ENCODE measurements around the gene CEP72.
"Not testable (repeated sequence)": the region's sequence is repeated elsewhere in the genome, so short reads cannot be mapped to it uniquely, and the experiment has no call there.

Gene CEP72

DNA sequence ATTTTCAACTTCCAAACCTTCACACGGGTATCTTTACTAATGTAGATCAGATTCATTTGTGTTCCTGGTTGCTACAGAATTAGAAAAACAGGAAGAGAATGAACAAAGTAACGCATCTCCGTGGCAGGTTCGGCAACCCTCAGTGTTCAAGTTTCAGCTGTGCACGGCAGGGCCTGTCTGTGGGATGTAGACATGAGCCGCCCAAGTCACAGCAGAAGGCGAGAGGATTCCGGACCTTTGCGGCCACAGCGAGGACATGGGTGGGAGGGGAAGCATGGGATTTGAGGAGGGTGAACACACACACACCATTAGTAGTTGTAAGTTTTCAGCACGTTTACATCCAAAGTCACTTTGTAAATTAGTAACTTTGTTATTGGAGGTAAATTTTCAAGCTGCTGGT is 31.7 kb upstream of the CEP72 start:
- no peak for DNase-seq (ENCODE audit: low spot score)

DNA sequence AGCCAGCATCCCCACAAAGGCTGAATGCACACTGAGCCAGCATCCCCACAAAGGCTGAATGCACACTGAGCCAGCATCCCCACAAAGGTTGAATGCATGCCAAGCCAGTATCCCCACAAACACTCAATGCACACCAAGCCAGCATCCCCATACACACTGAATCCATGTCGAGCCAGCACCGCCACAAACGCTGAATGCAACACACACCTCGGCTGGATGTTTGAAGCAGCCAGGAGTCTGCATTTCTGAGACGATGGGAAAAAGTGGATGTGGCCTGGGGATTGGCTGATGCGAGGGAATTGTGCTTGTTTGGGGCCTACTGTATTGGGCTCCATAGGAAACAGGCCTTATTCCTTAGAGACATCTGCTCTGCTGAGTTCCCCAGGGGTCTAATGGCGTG is 30.9 kb upstream of the CEP72 start:
- DNase-seq (ENCODE audit: low spot score), result no peak

DNA sequence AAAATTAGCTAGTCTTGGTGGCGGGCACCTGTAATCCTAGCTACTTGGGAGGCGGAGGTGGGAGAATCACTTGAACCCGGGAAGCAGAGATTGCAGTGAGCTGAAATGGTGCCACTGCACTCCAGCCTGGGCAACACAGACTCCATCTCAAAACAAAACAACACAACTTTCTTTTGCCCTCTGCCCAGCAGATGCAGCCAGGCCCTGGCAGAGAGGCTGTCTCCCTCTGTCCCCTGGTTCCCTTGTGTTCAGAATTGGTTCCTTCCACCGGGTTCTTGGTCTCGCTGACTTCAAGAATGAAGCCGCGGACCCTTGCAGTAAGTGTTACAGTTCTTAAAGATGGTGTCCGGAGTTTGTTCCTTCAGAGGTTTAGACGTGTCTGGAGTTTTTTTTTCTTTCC is 30.2 kb upstream of the CEP72 start:
- no peak for DNase-seq (ENCODE audit: low spot score)

DNA sequence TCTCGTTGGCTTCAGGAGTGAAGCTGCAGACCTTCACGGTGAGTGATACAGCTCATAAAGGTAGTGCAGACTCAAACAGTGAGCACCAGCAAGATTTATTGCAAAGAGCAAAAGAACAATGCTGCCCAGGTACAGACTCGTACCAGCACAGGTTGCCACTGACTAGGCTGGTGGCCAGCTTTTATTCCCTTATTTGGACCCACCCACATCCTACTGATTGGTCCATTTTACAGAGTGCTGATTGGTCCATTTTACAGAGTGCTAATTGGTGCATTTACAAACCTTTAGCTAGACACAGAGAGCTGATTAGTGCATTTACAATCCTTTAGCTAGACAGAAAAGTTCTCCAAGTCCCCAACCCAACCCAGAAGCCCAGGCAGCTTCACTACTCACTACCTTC is 29.7 kb upstream of the CEP72 start:
- not testable (repeated sequence) for DNase-seq (ENCODE audit: low spot score)

DNA sequence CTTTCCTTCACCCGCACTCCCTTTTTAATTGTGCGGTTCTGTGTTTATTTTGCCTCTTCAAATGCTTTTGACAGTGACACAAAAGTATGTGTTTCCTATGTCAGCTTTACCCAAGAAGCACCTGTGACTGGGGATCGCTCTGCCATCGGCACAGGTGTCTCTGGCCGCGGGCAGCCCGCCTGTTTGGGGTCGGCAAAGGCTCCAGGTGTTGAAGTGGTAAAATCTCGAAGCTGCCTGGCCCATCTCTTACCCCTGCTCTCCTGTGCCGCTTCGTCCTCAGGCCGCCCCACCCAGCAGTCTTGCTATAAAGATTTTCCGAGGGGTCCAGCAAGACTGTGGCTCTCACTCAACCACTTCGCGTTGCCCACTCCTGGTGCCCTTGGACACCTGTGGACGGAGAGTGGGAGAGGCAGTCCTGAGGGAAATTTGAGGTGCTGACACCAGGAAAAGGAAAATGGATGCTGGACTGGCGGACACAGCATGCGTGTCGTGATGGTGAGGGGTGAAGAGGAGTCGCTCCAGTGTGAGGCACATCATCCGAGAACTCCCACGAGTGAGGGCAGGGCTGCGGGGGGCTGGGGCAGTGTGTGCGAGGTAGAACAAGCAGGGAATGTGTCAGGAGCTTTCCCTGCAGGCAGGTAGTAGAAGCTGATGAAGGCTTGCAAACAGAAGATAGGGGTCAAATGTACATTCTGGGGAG is 29.1 kb upstream of the CEP72 start:
- no peak for DNase-seq (ENCODE audit: low spot score)

DNA sequence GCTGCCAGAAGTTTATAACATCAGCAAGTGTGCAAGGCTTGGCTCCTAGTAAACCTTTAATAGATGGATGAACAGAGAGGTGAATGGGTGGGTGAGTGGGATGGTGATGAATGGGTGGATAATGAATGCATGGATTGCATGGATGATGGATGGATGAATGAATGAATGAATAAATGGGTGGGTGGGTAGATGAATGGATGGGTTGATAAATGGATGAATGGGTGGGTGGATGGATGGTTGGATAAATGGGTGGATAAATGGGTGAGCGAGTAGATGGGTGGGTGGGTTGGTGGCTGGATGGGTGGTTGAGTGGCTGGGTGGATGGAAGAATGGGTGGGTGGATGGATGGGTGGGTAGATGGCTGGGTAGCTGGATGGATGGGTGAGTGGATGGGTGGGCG is 28.5 kb upstream of the CEP72 start:
- DNase-seq (ENCODE audit: low spot score), result no peak

DNA sequence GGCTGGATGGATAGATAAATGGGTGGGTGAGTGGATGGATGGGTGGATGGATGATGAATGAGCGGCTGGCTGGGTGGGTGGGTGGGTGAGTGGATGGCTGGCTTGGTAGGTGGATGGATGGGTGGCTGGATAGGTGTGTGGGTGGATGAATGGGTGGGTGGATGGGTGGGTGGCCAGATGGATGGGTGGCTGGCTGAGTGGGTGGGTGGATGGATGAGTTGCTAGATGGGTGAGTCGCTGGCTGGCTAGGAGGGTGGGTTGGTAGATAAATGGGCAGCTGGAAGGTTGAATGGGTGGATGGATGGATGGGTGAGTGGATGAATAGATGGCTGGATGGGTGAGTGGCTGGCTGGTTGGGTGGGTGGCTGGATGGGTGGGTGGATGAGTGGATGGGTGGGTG is 27.9 kb upstream of the CEP72 start:
- no peak for DNase-seq (ENCODE audit: low spot score)

DNA sequence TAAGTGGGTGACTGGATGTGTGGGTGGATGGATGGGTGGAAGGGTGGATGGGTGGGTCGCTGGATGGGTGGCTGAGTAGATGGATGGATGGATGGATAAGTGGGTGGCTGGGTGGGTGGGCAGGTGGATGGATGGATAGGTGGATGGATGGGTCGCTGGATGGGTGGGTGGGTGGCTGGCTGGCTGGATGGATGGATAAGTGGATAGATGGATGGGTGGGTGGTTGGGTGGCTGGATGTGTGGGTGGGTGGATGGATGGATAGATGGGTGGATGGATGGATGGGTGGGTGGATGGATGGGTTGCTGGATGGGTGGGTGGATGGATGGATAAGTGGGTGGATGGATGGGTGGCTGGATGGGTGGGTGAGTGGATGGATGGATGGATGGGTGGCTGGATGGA is 27.3 kb upstream of the CEP72 start:
- no peak for DNase-seq (ENCODE audit: low spot score)

DNA sequence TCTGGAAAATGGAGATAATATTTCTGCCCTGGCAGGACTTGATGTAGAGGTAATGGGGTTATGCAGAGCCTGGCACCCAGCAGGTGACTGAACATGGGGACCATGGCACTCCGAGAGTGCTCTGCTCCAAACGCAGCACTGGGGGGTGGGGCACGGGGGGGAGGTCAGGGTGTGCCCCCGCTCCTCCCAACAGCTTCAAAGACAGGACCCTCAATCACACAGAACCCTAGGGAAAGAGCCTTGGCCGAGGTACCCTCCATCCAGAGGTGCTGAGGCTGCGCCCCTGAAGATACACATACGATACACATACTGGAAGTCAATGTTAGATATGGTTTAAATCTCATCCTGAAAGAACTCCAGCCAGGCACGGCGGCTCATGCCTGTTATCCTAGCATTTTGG is 26.6 kb upstream of the CEP72 start:
- DNase-seq (ENCODE audit: low spot score), result no peak

DNA sequence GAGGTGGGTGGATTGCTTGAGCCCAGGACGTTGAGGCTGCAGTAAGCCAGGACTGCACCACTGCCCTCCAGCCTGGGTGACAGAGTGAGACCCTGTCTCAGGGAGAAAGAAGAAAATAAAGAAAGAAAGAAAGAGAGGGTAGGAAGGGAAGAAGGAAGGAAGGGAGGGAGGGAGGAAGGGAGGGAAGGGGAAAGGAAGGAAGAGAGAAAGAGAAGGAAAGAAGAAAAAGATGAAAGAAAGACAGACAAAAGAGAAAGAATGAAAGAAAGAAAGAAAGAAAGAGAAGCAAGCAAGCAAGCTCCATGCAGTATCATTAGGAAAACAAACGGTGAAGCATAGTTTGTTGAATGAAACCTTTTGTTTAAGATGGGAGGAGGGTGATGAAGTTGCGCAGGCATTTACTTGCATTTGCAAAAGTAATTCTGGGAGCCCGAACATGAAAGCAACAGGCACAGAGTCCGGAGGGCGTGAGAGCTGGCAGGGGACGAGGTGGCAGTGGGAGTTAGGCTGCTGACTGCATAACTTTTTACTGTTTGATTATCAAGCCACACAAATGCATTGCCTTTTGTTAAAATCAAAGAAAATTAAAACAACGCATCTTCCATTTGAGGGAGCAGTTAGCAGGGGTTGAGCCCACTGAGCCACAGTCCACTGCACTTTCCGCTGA is 26.0 kb upstream of the CEP72 start:
- DNase-seq (ENCODE audit: low spot score), result no peak

DNA sequence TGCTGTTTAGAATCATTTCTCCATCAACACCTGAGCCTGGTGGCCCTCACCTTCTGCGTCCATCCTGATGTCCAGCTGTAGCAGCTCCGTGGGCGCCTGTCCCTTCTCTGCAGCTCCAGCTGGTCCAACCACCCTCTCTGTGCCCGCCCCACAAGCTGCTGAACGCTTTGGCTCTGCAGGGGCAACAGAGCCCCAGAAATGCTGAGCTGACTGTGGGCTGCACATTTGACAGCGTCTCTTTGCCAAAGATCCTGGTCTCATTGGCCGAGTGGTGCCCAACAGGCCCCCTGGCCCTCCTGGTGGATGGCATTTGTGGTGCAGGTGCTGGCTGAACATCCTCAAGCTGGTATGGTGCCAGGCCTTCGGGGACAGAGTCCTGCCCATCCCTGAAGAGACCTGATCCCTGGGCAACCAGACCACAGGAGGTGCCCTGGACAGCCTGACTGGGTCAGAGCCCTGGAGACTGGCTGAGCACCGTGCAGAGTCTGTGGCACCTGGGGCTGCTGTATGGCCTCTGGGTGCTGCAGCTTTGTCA is 25.3 kb upstream of the CEP72 start:
- DNase-seq (ENCODE audit: low spot score), result no peak

DNA sequence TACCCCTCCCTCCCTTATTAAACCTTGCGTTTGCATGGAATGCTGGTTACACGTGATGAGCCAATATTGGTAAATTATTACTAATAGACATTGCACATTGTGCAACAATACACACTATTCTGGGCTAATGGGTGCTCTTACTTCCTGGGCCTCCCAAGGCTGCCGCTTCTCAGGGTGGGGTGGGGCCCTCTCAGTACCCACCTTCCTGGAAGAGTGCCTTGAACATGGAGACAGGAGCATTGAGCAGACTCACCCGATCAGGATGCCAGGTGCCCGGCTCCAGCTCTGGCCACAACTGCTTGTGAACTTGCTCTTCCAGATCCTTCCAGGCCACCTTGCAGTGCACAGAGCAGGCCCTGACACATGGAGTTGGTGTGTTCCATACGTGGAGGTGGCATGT is 24.7 kb upstream of the CEP72 start:
- DNase-seq (ENCODE audit: low spot score), result no peak

DNA sequence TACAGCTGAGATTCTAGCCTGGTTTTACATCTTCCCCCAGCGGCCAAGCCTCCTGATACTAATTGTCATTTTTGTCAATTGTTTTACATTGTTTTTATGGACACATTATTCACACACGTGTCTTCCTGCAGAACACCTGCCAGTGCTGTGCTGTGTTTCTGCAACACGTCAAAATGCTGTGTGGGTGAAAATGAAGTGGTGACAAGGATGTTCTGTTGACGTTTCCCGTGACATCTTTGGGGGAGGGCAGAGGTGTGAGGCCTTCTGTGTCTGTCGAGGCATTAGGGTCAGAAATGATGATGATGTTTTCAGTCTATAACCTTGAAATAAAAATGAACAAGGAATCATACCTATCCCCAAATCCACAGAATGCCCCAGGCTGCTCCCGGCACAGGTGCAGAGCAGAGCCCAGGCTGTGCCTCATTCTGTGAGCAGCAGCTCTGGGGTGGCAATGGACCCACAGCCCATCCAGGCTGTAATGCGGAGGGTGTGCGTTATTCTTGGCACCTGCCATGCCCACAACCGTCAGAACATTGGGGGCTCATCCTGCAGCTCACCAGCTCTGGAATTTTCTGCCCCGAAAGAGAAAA is 23.6 kb upstream of the CEP72 start:
- DNase-seq (ENCODE audit: low spot score), result no peak

DNA sequence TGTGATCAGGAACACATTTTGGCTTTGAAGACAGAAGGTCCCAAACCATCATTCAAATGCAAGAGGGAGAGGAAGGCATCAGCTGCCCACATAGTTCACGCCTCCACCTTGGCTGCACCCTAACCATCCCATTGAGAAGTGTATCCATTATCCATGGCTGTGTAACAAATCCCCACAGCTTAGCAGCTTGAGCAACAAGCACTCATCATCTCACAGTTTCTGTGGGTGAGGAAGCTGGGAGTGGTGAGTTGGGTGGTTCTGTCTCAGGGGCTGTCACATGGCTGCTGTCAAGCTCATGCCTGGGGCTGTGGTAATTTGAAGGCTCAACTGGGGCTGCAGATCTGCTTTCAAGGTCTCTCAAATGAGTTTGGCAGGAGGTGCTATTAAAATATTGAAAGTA is 23.0 kb upstream of the CEP72 start:
- DNase-seq (ENCODE audit: low spot score), result no peak

DNA sequence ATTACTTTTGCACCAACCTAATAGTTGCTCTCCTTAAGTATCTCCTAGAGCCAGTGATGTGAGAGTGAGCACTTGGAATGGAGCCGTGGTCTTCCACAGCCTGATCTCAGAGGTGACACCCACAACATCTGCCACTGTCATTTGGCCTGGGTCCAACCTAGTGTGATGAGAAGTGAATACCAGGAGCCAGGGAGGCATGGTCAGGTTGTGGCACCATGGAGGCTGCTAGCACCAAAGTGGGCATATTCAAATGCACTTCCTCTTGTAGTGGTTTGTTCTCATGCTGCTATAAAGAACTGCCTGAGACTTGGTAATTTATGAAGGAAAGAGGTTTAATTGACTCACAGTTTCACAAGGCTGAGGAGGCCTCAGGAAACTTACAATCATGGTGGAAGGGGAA is 22.6 kb upstream of the CEP72 start:
- DNase-seq (ENCODE audit: low spot score), result no peak

DNA sequence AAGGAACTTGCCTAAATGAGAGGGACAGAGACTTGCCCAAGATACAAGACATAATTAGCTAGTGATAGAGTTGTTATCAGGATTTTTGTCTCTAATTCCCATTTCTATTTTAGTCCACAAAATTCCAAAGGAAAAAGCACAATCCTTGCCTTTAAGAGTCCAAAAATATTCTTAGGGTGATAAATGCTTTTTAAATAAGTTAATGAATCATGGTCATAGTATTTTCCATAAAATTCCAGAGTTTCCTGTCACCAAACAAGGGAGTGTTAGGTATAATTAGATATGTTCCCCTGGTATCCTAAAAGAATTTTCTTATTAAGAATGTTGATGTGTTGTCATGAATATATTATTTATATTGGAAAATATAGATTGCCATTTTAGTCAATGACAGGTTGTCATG is 21.8 kb upstream of the CEP72 start:
- DNase-seq (ENCODE audit: low spot score), result no peak

DNA sequence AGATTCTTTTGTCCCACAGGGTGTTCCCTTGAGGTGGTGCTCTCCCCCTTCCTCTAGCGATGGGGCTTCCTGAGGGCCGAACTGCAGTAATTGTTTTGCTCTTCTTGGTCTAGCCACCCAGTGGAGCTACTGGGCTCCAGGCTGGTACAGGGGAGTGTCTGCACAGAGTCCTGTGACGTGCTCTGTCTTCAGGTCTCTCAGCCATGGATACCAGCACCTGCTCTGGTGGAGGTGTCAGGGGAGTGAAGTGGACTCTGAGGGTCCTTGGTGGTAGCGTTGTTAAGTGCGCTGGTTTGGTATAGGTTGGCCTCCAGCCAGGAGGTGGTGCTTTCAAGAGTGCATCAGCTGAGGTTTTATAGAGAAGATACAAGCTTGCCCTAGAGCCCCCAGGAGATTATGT is 20.4 kb upstream of the CEP72 start:
- no peak for DNase-seq (ENCODE audit: low spot score)

DNA sequence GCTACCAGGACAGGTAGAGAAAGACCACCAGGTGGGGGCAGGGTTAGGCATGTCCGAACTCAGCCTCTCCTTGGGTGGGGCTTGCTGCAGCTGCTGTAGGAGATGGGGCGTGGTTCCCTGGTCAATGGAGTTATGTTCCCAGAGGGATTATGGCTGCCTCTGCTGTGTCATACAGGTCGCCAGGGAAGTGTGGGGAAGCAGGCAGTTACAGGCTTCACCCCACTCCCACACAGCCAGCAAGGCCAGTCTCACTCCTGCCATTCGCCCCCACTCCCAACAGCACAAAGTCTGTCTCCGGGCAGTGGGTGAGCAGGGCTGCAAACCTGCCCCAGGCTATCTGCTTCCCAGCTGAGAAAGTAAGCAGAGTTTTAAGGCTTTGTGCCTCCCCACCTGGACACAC is 20.0 kb upstream of the CEP72 start:
- no peak for DNase-seq (ENCODE audit: low spot score)

DNA sequence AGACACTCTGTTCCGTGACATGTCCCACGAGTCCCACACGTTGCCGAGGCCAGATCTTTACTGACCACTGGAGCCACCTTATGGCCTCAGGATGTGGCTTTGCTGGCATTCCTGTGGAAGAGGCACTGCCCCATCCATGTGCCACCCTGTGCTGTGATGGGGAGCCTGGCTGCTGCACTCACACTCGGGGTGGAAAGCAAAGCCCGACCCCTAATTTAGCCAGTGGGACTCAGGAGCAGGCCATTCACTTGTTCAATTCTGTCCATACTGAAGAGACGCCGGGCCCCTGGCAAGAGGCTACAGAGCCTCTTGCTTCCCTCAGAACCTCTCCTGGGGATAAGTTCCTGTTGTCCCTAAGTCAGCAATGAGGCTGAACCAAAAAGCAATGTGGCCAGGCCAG is 18.6 kb upstream of the CEP72 start:
- no peak for DNase-seq (ENCODE audit: low spot score)

DNA sequence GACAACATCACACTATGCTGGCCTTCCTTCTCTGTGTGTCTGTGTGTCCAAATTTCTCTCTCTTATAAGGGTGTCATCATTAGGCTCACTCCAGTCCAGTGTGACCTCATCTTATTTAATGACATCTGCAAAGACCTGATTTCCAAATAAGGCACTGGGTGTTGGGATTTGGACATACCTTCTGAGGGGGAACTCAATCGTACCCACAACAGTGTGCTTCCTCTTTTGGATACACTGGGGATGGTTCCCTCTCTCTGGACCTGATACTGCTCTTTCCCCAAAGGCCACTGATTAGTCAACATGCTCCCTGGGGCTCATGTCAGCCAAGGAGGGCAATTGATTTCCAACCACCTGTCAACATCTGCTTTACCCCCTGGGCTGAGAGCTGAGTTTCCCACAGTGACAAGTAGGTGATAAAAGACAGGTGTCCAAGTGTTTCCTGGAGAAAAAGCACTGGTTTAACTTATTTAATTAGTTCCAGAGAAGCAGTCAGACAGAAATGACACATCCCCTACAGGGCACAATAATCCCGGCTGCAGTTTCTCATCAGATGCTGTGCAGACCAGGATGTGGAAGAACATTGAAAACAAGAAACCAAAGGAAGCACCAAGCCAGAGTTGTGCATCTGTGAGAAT is 17.8 kb upstream of the CEP72 start:
- no peak for DNase-seq (ENCODE audit: low spot score)

DNA sequence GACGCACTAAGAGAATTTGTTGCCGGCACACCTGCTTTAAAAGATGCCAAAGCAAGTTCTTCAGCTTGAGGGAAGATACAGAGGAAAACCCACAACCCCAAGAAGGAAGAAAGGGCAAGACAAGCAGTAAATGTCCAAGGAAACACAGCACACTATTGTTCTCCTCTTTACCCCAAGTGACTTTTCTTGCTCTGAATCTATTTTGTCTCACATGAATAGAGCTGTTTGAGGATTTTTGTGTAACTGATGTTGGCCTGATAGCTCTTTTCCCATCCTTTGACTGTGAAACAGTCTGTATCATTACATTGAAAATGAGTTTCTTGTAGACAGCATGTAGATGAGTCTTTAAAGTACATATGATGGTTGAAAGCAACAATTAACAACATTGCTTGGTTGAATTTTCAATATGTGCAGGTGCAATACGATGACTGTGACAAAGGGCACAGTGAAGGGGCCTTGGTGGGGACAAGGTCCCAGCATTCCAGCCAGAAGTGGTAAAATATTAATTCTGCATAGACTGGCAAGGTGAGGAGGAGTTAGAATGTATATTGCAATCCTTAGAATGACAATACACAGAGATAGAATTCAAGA is 16.8 kb upstream of the CEP72 start:
- no peak for DNase-seq (ENCODE audit: low spot score)

DNA sequence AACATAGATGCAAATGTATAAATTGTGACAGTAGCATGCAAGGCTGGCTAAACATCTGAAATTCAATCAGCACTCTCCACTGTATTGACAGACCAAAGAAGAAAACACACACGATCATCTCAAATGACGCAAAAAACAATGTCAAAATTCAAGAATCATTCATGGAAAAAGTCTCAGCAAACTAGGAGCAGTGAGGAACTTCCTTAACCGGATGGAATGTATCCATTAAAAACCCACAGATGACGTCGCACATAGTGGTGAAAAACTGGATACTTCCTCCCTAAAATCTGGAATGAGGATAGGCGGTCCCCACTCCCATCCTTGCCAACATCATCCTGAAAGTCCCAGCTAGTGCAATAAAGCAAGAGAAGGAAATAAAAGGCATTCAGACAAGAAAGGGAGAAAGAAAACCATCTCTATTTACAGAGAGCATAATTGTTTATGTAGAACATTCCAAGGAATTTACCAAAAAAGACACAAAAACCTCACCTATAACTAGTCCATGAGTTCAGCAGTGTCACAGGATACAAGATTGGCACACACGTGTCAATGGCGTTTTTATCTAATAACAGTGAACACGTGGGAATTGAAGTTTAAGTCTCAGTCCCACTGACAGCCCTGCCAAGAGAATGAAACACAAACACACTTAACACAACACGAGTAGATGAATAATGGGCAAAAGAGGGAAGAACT is 14.1 kb upstream of the CEP72 start:
- DNase-seq (ENCODE audit: low spot score), result no peak
